SIG-M5 (cell line): ENCODE data around the gene ATP13A1.
"Not testable (repeated sequence)": the region's sequence is repeated elsewhere in the genome, so short reads cannot be mapped to it uniquely, and the experiment has no call there.

Experiments
- DNase-seq: peaks from one replicate; lab custom pipeline; 2025; lab: John Stamatoyannopoulos, UW

The ATP13A1 gene

DNA sequence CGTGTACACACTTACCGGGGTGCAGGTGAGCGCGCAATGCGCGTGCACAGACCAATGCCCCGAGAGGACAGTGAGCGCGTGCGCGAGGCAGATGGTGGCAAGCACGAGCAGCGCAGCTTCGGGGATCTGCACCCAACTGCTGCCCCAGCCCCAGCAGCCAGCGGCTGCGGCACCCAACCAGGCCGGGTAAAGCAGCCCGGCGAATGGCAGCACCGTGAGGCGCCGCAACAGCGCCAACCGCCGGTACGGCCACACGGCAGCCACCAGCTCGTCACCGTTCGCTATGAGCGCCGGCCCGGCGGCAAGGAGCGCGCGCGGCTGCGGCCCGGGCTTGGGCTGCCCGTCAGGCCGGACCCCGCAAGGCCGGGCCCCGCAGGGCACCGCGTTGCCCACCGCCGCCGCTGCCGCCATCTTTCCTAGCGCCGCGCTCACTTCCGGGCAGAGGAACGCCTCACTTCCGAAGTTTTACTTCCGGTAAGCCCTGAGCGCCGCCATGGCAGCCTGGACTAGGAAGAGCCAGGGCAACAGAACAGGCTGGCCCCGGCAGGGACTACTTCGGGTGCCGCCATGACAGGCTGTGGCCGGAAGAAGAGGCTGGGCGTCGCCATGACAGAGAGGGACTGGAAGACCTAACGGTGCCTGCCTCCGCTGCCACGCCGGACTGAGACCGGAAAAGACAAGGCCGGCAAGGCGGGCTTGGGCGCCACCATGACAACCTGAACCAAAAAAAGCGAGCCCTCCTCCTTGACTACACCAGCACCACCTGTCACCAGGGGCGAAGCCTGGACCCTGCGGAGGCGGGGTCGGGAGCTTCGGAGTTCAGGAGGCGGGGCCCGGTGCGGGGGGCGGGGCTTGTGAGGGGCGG, at the start of gene ATP13A1:
Gene ATP13A1, minus strand, starts transcription at position 421 of the 865 bp plus-strand sequence. Its CDS starts 10 bp downstream, at position 411.
- peak; percentile 85 for DNase-seq

DNA sequence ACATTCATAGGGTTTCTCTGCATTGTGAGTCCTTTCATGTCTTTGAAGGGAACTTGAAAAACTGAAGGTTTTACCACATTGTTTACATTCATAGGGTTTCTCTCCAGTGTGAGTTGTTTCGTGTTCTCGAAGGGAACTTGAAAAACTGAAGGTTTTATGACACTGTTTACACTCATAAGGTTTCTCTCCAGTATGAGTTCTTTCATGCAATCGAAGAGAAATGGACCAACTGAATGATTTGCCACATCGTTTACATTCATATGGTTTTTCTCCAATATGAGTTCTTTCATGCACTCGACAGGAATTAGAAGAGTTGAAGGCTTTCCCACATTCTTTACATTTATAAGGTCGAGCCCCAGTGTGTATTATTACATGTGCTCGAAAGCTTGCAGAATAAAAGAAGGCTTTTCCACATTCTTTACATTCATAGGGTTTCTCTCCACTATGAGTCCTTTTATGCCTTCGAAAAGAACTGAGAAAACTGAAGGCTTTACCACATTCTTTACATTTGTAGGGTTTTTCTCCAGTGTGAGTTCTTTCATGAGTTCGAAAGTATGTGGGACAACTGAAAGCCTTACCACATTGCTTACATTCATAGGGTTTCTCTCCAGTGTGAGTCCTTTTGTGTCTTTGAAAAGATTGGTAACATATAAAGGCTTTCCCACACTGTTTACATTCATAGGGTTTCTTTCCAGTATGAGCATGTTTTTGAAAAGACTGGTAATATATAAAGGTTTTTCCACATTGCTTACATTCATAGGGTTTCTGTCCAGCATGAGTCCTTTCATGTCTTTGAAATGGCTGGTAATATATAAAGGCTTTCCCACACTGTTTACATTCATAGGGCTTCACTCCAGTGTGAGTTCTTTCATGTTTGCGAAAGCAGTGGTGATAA, 48.7 kb upstream of the ATP13A1 start:
- no peak for DNase-seq

DNA sequence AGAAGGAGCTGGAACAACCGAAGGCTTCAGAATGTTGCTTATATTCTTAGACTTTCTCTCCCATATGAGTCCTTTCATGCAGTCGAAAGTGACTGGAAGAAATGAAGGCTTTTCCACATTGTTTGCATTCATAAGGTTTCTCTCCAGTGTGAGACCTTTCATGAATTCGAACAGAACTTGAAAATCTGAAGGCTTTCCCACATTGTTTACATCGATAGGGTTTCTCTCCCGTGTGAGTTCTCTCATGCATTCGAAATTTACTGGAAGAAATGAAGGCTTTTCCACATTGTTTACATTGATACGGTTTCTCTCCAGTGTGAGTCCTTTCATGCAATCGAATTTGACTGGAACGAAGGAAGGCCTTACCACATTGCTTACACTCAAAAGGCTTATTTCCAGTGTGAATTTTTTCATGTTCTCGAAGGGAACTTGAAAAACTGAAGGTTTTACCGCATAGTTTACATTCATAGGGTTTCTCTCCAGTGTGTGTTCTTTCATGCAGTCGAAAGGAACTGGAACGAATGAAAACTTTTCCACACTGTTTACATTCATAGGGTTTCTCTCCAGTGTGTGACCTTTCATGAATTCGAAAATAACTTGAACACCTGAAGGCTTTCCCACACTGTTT, 47.9 kb upstream of the ATP13A1 start:
- no peak for DNase-seq

DNA sequence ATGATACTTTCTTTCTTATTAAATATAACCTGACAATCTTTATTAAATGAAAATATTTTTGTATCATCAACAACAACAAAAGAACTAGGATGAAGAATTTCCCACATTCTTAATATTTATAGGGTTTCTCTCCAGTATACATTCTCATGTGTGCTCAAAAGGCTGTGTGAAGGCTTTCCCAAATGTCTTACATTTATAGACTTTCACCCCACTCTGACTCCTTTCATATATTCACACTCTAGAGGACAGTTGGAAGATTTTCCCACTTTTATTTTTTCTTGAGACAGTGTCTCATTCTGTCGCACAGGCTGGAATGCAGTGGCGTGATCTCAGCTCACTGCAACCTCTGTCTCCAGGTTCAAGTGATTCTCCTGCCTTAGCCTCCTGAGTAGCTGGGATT, 47.0 kb upstream of the ATP13A1 start:
- DNase-seq, result no peak

- DNase-seq, result no peak
These were observed 41.4 kb upstream of the ATP13A1 start for GRCh38 chr19:19704836-19705235.

DNA sequence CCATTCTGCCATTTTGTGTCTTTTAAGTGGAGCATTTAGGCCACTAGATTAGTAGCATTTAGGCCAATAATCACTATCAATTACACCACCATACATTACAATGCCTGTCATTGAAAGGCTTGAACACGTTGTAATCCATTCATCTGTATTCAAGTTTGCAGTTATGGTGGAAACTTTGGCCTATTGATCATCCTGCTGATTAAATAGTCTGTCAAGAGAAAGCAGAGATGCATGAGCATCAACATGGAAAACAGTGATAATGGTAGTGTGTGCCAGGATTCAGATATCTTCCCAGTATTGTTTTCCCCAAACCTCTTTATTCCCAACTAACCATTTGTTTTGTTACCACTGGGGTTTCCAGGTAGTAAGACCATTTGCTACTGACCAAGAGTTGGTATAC, 37.0 kb upstream of the ATP13A1 start:
- not testable (repeated sequence) for DNase-seq

- DNase-seq, result no peak
These were observed 34.1 kb upstream of the ATP13A1 start for GRCh38 chr19:19697589-19697988.

GRCh38 chr19:19696386-19696785, 32.9 kb upstream of the ATP13A1 start:
- DNase-seq, result no peak

- no peak for DNase-seq
These were observed 28.2 kb upstream of the ATP13A1 start for GRCh38 chr19:19691683-19692082.

DNA sequence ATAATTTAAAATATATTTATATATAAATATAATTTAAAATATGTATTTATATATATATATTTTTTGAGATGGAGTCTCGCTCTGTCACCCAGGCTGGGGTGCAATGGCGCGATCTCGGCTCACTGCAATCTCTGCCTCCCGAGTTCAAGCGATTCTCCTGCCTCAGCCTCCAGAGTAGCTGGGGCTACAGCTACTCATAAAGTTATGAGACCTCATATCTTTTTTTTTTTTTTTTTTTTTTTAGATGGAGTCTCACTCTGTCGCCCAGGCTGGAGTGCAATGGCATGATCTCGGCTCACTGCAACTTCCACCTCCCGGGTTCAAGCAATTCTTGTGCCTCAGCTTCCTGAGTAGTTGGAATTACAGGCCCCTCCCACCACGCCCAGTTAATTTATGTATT, 25.5 kb upstream of the ATP13A1 start:
- not testable (repeated sequence) for DNase-seq

DNA sequence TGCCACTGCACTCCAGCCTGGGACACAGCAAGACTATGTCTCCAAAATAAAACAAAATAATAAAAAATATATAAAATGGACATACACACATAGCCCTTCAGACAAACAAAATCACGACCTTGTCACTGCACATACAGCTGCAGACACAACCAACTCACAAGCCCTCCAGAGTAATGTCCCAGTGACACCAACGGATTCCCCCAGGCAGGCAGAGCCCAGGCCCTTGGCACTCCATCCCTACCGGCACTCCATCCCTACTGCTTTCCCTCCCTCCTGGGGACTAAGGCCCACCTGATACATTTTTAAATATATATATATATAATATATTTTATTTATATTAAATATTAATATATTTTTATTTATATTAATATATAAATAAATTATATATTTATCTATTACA, 23.6 kb upstream of the ATP13A1 start:
- no peak for DNase-seq

DNA sequence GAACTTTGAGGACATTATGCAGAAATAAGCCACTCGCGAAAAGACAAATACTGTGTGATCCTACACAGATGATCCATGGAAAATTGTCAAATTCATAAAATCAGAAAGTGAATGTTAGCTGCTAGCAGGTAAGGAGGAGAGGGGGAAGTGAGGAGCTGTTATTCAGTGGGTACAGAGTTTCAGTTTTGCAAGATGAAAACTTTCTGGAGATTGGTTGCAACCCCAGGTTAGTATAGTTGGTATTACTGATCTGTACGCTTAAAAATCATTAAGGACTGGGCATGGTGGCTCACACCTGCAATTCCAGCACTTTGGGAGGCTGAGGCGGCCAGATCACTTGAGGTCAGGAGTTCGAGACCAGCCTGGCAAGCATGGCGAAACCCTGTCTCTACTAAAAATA, 23.1 kb upstream of the ATP13A1 start:
- DNase-seq, result no peak

DNA sequence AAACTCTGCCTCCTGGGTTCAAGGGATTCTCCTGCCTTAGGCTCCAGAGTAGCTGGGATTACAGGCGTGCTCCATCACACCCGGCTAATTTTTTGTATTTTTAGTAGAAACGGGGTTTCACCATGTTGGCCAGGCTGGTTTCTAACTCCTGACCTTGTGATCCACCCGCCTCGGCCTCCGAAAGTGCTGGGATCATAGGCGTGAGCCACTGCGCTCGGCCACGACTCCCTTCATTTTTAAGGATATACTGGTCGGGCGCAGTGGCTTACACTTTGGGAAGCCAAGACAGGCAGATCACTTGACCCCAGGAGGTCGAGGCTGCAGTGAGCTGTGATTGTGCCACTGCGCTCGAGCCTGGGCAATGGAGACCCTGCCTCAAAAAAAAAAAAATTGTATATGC, 22.6 kb upstream of the ATP13A1 start:
- not testable (repeated sequence) for DNase-seq

GRCh38 chr19:19679176-19680073, 15.9 kb upstream of the ATP13A1 start:
- no peak for DNase-seq

GRCh38 chr19:19677579-19677978, 14.1 kb upstream of the ATP13A1 start:
- DNase-seq, result no peak

DNA sequence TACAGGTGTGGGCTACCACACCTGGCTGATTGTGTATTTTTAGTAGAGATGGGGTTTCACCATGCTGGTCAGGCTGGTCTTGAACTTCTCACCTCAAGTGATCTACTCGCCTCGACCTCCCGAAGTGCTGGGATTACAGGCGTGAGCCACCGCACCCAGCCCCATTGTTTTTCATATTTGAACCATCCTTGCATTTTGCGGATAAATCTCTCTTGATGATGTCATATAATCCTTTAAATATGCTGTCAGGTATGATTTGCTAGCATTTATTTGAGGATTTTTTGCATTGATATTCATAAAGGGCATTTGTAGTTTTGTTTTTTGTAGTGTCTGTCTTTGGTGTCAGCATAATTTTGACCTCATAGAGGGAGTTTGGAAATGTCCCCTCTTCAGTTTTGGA, 10.8 kb upstream of the ATP13A1 start:
- no peak for DNase-seq

DNA sequence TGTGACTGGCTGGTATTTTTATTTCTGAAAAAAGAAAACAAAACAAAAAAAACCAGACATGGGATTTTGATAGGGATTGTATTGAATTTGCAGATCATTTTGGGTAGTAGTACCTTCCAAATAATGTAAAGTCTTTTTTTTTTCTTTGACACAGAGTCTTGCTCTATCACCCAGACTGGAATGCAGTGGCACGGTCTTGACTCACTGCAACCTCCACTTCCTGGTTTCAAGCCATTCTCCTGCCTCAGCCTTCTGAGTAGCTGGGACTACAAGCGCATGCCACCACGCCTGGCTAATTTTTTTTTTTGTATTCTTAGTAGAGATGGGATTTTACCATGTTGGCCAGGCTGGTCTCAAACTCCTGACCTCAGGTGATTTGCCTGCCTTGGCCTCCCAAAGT, 9.3 kb upstream of the ATP13A1 start:
- no peak for DNase-seq

DNA sequence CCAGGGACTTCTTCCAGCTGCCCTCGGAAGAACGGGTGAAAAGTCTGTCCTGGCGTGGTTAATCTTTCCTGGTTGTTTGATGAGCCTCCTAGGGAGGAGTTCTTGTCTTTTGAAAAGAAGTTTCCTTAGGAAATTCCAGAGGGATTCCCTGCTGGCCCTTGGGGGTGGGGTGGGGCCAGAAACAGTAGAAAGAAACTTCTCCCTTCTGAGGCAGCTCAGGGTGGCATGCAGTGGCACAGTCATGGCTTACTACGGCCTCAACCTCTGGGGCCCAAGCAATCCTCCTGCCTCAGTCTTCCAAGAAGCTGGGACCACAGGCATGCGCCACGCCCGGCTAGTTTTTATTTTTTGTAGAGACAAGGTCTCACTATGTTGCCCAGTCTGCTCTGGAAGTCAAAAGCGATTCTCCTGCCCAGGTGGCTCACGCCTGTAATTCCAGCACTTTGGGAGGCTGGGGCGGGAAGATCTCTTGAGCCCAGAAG, 6.6 kb upstream of the ATP13A1 start:
- no peak for DNase-seq

GRCh38 chr19:19668230-19669012, 4.9 kb upstream of the ATP13A1 start, which contains the start of gene ZNF101:
Gene ZNF101 (plus strand): TSS chr19:19668839. CDS start chr19:19668964, 125 bp downstream.
- DNase-seq, result peak; percentile 46

GRCh38 chr19:19665420-19665948, 2.0 kb upstream of the ATP13A1 start:
- DNase-seq, result not testable (repeated sequence)
